ENCODE results near the gene DNAJC3. TPM values are rescaled to one million over a fixed set of nuclear protein-coding genes. Genes with fewer than 3 reads are reported as not detected.

The DNAJC3 gene
- total RNA-seq, 4 donors from 2014 or later = 27.1 to 33.5 (median 30.7) TPM

DNA sequence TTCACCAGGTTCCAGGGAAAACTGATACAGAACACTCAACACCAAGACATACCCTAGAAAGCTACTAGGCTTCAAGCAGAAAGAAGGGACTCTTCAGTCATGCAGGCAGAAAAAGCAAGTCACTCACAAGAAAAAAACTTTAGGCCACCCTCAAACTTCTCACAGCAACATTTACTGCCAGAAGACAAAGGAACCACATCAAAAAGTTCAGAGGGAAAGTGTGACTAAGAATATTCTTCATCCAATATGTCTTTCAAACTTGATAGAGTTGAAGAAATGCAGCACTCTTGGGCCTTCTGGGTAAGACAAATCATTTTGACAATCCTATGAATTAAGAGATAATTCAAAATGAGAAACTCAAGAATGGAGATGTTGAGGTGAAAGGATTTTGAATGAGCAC lies 40.1 kb upstream of the DNAJC3 start:
- H3K4me1 ChIP-seq = peaks cover 6% of the 10 kb centered on the region
- TF ChIP-seq, protein P1, sequence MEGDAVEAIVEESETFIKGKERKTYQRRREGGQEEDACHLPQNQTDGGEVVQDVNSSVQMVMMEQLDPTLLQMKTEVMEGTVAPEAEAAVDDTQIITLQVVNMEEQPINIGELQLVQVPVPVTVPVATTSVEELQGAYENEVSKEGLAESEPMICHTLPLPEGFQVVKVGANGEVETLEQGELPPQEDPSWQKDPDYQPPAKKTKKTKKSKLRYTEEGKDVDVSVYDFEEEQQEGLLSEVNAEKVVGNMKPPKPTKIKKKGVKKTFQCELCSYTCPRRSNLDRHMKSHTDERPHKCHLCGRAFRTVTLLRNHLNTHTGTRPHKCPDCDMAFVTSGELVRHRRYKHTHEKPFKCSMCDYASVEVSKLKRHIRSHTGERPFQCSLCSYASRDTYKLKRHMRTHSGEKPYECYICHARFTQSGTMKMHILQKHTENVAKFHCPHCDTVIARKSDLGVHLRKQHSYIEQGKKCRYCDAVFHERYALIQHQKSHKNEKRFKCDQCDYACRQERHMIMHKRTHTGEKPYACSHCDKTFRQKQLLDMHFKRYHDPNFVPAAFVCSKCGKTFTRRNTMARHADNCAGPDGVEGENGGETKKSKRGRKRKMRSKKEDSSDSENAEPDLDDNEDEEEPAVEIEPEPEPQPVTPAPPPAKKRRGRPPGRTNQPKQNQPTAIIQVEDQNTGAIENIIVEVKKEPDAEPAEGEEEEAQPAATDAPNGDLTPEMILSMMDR (IDR thresholded peaks at IDR 0.05) = no peak
- TF ChIP-seq POLR2AphosphoS5 (IDR thresholded peaks at IDR 0.05) (no peak), POLR2A (IDR thresholded peaks at IDR 0.05) (no peak), EP300 (IDR thresholded peaks at IDR 0.05) (no peak)
- peaks cover 7% of the 10 kb centered on the region for H3K27me3 ChIP-seq
- no peak for DNase-seq (ENCODE audit: low spot score in 2 of 2)
- H3K27ac ChIP-seq = no peak overlapping the region
- H3K4me3 ChIP-seq = no peak overlapping the region
- H3K36me3 ChIP-seq = no peaks in the 10 kb centered on the region
- no peaks in the 10 kb centered on the region for H3K9me3 ChIP-seq

GRCh38 chr13:95641291-95642027 lies 35.5 kb upstream of the DNAJC3 start:
- Histone ChIP-seq H3K4me3 (peak overlapping the region; percentile 40), H3K27ac (no peak overlapping the region), H3K36me3 (no peaks in the 10 kb centered on the region), H3K27me3 (peaks cover 33% of the 10 kb centered on the region), H3K4me1 (peaks cover 29% of the 10 kb centered on the region), H3K9me3 (no peaks in the 10 kb centered on the region)
- no peak for DNase-seq (ENCODE audit: low spot score in 2 of 2)
- TF ChIP-seq, protein P1 (IDR thresholded peaks at IDR 0.05) = no peak
- no peak for TF ChIP-seq POLR2AphosphoS5 (IDR thresholded peaks at IDR 0.05)
- no peak for TF ChIP-seq POLR2A (IDR thresholded peaks at IDR 0.05)
- no peak for TF ChIP-seq EP300 (IDR thresholded peaks at IDR 0.05)
- 63% methylated on average over 20 of the region's 58 CpGs for WGBS

DNA sequence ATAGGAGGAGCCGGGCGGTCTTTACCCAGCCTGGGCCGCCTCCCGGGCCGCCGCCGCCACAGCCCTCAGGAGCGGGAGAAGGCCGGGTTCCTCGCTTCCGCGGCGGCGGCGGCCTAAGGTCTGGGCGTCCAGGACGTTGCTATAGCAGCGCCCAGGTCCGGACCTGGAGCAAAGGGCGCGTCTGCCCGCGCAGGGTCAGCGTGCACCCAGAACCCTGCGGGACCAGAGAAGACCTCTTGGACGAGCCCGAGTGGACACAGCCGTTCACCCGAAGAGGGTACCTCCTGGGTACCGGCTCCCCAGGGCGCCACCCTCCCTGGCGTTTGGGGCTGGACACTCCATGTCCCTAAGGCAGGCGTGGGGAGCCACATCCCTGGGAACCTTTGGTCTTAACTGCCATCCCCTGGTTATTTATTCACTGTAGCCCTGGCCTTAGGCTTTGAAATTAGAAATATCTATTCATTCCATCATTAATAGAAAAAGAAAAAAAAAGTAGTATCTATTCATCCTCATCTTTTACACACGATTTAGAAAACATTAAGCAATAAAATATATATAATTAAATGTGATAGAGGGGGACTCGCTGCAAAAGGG lies 34.8 kb upstream of the DNAJC3 start:
- WGBS = 30% methylated on average over 10 of the region's 35 CpGs
- Histone ChIP-seq H3K4me1 (peaks cover 29% of the 10 kb centered on the region), H3K36me3 (no peaks in the 10 kb centered on the region), H3K27me3 (peaks cover 33% of the 10 kb centered on the region), H3K4me3 (peak overlapping the region; percentile 40), H3K27ac (no peak overlapping the region), H3K9me3 (no peaks in the 10 kb centered on the region)
- TF ChIP-seq POLR2A (IDR thresholded peaks at IDR 0.05) (no peak), EP300 (IDR thresholded peaks at IDR 0.05) (no peak), POLR2AphosphoS5 (IDR thresholded peaks at IDR 0.05) (no peak)
- TF ChIP-seq, protein P1 (IDR thresholded peaks at IDR 0.05) = no peak
- no peak for DNase-seq (ENCODE audit: low spot score in 2 of 2)

- Histone ChIP-seq H3K9me3 (no peaks in the 10 kb centered on the region), H3K36me3 (no peaks in the 10 kb centered on the region), H3K4me1 (peaks cover 29% of the 10 kb centered on the region), H3K27ac (no peak overlapping the region), H3K27me3 (peaks cover 33% of the 10 kb centered on the region), H3K4me3 (no peak overlapping the region)
- TF ChIP-seq, protein P1 (IDR thresholded peaks at IDR 0.05) = no peak
- no peak for TF ChIP-seq POLR2A (IDR thresholded peaks at IDR 0.05)
- no peak for TF ChIP-seq POLR2AphosphoS5 (IDR thresholded peaks at IDR 0.05)
- TF ChIP-seq EP300 (IDR thresholded peaks at IDR 0.05) = no peak
- no peak for DNase-seq (ENCODE audit: low spot score in 2 of 2)
- WGBS = 66% methylated on average over 3 of the region's 3 CpGs
Observed at GRCh38 chr13:95642999-95643398, 33.9 kb upstream of the DNAJC3 start.

GRCh38 chr13:95643571-95643935 lies 33.4 kb upstream of the DNAJC3 start:
- Histone ChIP-seq H3K9me3 (no peaks in the 10 kb centered on the region), H3K4me1 (peaks cover 29% of the 10 kb centered on the region), H3K27ac (peak overlapping the region; percentile 28), H3K36me3 (no peaks in the 10 kb centered on the region), H3K4me3 (peak overlapping the region; percentile 59), H3K27me3 (peaks cover 33% of the 10 kb centered on the region)
- no peak for TF ChIP-seq POLR2AphosphoS5 (IDR thresholded peaks at IDR 0.05)
- TF ChIP-seq, protein P1 (IDR thresholded peaks at IDR 0.05) = no peak
- no peak for TF ChIP-seq POLR2A (IDR thresholded peaks at IDR 0.05)
- TF ChIP-seq EP300 (IDR thresholded peaks at IDR 0.05) = no peak
- no peak for DNase-seq (ENCODE audit: low spot score in 2 of 2)
- WGBS = 17% methylated on average over 14 of the region's 16 CpGs
